Activated T-cell treated with anti-CD3 and anti-CD28 coated beads, Interleukin-2, amount 50 U/mL, for 1 hour (primary cell): ENCODE measurements around the gene SAFB.

ENCODE experiments used
- DNase-seq: peaks from one replicate; pipeline ENCODE4 v3.0.0-alpha.2; 2020

SAFB gene

GRCh38 chr19:5622465-5623396 lies at the start of gene SAFB, which contains the start of gene SAFB2:
SAFB (plus strand) TSS chr19:5623083; CDS start chr19:5623206, 123 bp downstream.
SAFB2 (minus strand) TSS chr19:5622776; CDS start chr19:5622715, 61 bp downstream.
- DNase-seq: peak; percentile 99

- no peak for DNase-seq
Measured at GRCh38 chr19:5575590-5575989, 47.3 kb upstream of the SAFB start.

- peak; percentile 80 for DNase-seq
Measured at GRCh38 chr19:5578097-5578846, 44.6 kb upstream of the SAFB start.

- DNase-seq: no peak
Measured at GRCh38 chr19:5579286-5579685, 43.6 kb upstream of the SAFB start.

- DNase-seq: no peak
Measured at GRCh38 chr19:5579697-5580096, 43.2 kb upstream of the SAFB start.

- DNase-seq: no peak
Measured at GRCh38 chr19:5580161-5580571, 42.7 kb upstream of the SAFB start.

GRCh38 chr19:5585461-5586299 lies 37.2 kb upstream of the SAFB start:
- peak; percentile 41 for DNase-seq

- no peak for DNase-seq
Measured at GRCh38 chr19:5586300-5587070, 36.4 kb upstream of the SAFB start.

GRCh38 chr19:5587071-5587455 lies 35.8 kb upstream of the SAFB start:
- DNase-seq: no peak

- no peak for DNase-seq
Measured at GRCh38 chr19:5587661-5588060, 35.2 kb upstream of the SAFB start.

GRCh38 chr19:5588441-5588840 lies 34.4 kb upstream of the SAFB start:
- DNase-seq: no peak

GRCh38 chr19:5588906-5589676 lies 33.8 kb upstream of the SAFB start:
- DNase-seq: no peak

- no peak for DNase-seq
Measured at GRCh38 chr19:5590151-5590864, 32.6 kb upstream of the SAFB start.

GRCh38 chr19:5590865-5591154 lies 32.1 kb upstream of the SAFB start:
- DNase-seq: no peak

GRCh38 chr19:5591476-5591875 lies 31.4 kb upstream of the SAFB start:
- no peak for DNase-seq

- no peak for DNase-seq
Measured at GRCh38 chr19:5592531-5593342, 30.1 kb upstream of the SAFB start.

- DNase-seq: no peak
Measured at GRCh38 chr19:5593343-5594255, 29.3 kb upstream of the SAFB start.

GRCh38 chr19:5594521-5594950 lies 28.3 kb upstream of the SAFB start:
- DNase-seq: no peak

GRCh38 chr19:5595129-5595528 lies 27.8 kb upstream of the SAFB start:
- DNase-seq: no peak
